GM18498 (cell line): ENCODE results near the gene RHBDL2.
"Not testable (repeated sequence)": the region's sequence is repeated elsewhere in the genome, so short reads cannot be mapped to it uniquely, and the experiment has no call there.

Source experiments
- ATAC-seq: cut with Tn5 transposase; IDR thresholded peaks from one replicate; pipeline ENCODE4 v1.9.1; 2021; ENCODE audit warnings: mild to moderate bottlenecking, moderate library complexity; ENCODE audit not compliant: unreplicated experiment

The RHBDL2 gene

DNA sequence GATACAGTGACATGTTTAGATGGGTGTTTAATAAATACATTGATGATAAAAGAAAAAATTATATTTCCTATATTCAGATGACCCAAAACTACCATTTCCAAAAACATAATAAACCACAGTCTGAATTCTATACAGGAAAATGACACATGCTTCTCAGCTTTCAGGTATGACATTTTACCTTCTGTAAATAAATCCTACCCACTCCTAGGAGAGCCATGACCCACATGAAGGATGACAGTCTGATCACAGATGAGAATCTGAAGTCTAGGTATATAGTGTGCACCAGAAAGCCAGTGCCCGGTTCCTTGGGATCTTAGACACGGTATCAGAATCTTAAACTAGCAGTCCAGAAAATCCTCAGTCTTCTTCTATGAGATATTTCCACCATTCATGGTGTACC lies 56.5 kb downstream of the RHBDL2 start:
- ATAC-seq = no peak

- no peak for ATAC-seq
Observed at GRCh38 chr1:38881487-38881886, 60.1 kb downstream of the RHBDL2 start, which contains the start of gene GJA9. Gene GJA9, minus strand, starts transcription at chr1:38881587. Its CDS starts 5,489 bp downstream, at chr1:38876098.

DNA sequence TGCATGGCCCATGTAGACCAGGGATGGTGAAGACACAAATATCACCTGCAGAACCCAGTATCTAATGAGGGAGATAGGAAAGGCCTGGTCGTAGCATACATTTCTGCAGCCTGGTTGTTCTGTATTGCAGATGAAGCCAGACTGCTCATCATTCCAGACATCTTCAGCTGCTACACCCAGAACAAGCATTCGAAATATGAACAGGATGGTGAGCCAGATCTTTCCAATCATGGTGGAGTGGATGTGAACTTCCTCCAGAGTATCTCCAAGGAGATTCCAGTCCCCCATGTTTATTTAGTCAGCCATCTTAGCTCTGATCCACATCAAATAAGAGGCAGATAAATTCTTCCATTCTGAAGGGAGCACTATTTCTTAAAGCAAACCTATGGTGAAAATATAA lies 65.8 kb downstream of the RHBDL2 start:
- no peak for ATAC-seq

- peak; percentile 98 for ATAC-seq
Observed at GRCh38 chr1:38873027-38873969, 68.3 kb downstream of the RHBDL2 start, which contains the start of gene MYCBP. Gene MYCBP, minus strand, starts transcription at chr1:38873348. Its CDS starts 43 bp downstream, at chr1:38873305.

DNA sequence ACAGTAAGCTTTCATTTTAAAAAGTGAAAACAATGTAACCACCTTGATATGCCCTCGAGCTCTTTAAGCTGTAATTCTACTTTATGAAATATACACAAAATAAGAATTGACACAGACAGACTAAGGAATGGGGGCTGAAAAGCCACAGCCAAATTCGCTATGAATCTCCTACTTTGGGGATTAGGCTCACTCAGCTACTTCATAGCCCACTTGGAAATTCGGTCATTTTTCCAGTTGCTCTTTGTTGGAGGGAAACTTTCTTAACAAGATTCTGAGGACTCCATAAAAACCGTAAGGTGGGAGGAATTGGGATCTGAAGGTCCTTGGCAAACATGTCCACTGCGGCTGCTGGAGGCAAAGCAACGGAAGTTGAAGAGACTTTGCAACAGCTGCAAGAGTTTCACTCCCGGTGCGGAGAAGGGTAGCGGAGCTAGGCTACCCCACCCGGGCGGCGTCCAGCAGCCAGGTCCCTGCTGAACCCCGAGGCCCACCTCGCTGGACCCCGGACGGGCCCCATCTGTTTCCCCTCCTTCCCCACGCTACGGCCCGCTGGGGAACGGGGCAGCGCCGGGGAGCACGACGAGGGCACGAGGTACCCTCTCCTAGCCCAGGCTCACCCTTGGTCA lies 69.1 kb downstream of the RHBDL2 start:
- peak; percentile 28 for ATAC-seq

DNA sequence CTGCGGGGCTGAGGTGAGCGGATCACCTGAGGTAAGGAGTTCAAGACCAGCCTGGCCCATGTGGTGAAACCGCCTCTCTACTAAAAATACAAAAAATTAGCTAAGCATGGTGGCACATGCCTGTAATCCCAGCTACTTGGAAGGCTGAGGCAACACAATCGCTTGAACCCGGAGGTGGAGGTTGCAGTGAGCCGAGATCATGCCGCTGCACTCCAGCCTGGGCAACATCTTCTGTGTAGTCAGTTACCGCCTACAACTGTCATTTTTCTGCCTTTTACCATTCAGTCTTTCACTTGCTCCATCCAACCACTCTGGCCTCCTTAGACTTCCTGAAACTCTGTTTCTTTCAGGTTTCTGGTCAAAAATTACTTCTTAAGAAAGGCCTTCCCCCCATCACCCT lies 70.6 kb downstream of the RHBDL2 start:
- ATAC-seq = no peak

DNA sequence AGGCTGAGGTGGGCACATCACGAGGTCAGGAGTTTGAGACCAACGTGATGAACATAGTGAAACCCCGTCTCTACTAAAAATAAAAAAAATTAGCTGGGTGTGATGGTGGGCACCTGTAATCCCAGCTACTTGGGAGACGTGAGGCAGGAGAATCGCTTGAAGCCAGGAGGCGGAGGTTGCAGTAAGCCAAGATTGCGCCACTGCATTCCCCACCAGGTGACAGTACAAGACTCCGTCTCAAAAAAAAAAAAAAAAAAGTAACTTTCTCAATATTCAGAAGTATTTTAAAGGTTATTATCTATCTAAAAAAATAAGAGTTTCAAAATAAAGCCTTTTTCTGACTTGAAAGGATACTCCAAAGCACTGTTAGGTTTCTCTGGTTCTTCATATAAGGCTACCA lies 74.4 kb downstream of the RHBDL2 start:
- ATAC-seq = no peak

- ATAC-seq = no peak
Observed at GRCh38 chr1:38865112-38865715, 76.4 kb downstream of the RHBDL2 start.

GRCh38 chr1:38860454-38860795 lies 81.2 kb downstream of the RHBDL2 start:
- no peak for ATAC-seq

DNA sequence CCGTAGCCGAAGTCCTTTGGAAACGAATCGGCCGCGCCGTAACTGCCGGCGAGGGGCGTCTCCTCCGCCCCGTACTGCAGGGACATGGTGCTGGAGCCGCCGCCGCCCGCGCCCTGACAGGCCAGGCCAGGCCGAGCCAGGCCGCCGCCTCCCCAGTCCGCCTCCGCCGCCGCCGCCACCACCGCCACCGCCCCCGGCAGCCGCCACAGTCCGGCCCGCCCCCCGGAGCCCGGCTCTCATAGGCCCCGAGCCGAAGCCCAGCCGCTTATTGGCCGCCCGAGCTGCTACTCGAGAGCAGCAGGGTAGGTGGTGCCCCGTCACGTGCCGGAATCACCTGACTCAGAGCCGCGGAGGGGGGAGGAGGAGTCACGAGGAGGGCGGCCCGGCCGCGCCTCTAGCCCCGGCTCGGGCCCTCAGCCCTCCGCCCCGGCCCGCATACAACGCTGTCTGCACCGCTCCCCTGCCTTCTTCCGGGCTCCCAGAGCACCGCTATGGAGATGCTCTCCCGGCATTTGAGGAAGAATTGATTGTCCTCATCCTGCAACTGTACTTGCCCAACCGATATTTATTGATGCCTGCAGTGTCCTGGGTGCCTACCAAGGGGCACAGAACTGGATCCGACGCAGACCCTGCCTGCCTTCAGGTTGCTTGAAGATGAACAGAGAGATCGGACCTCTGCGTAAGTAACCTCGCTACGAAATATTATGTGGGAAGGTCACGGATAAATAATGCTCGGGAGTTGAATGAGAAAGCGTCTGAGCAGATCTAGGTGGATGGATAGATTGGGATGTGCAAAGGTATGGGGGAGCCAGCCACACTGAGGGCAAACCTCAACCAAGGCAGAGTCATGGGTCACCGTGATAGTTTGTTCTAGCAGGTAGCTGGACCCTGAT lies 81.8 kb downstream of the RHBDL2 start, which contains the start of gene RRAGC:
Gene RRAGC, minus strand, starts transcription at position 212 of the 893 bp plus-strand sequence. Its CDS starts 126 bp downstream, at position 86.
- peak; percentile 91 for ATAC-seq

- ATAC-seq = peak; percentile 35
Observed at GRCh38 chr1:38858833-38859560, 82.6 kb downstream of the RHBDL2 start.

GRCh38 chr1:38852780-38853179 lies 88.8 kb downstream of the RHBDL2 start:
- no peak for ATAC-seq

DNA sequence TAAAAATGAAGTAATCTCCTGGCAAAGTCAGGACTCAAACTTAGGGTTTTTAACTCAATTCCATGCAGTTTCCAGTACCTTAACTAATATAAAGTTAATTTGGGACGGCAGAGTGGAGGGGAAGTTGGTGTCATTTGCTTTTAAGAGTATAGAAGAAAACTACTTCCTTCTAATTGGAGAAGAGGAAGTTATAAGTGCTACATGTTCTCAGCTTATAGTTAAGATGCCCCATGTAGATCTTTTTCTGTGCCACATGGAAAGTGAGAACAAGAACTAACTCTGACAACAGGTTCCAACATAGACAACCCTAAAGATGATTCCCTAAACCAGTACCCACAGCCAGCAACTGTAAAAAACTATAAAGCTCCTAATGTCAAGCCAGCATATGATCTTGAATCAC lies 93.6 kb downstream of the RHBDL2 start:
- no peak for ATAC-seq

GRCh38 chr1:38846210-38846609 lies 95.4 kb downstream of the RHBDL2 start:
- no peak for ATAC-seq

DNA sequence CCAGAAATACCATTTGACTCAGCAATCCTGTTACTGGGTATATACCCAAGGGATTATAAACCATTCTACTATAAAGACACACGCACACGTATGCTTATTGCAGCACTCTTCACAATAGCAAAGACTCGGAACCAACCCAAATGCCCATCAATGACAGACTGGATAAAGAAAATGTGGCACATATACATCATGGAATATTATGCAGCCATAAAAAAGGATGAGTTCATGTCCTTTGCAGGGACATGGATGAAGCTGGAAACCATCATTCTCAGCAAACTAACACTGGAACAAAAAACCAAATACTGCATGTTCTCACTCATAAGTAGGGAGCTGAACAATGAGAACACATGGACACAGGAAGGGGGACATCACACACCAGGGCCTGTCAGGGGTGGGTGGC lies 96.5 kb downstream of the RHBDL2 start:
- not testable (repeated sequence) for ATAC-seq

- no peak for ATAC-seq
Observed at GRCh38 chr1:38840281-38840680, 101.3 kb downstream of the RHBDL2 start.

- no peak for ATAC-seq
Observed at GRCh38 chr1:38839363-38839762, 102.3 kb downstream of the RHBDL2 start.

DNA sequence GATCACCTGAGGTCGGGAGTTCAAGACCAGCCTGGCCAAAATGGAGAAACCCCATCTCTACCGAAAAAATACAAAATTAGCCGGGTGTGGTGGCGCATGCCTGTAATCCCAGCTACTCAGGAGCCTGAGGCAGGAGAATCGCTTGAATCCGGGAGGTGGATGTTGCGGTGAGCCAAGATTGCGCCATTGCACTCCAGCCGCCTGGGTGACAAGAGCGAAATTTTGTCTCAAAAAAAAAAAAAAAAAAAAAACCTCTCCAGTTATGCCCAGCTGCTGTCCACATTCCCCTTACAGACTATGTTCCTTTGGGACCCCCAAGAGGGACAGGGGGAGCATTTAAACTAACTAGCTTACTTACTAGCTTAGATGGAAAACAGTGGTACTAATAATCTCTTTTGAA lies 105.3 kb downstream of the RHBDL2 start:
- not testable (repeated sequence) for ATAC-seq
